Cardiac septum (tissue), 1 donor: ENCODE results near the gene DHFR. TPM values are rescaled to one million over a fixed set of nuclear protein-coding genes. Genes with fewer than 3 reads are reported as not detected.
A peak's percentile ranks its signal among the peaks of the same experiment; 100 is the strongest.
"Not testable (repeated sequence)": the region's sequence is repeated elsewhere in the genome, so short reads cannot be mapped to it uniquely, and the experiment has no call there.

Source experiments
- DNase-seq: peaks from one replicate; pipeline ENCODE4 v3.0.0-alpha.2; 2020; ENCODE audit warnings: low spot score
- intact Hi-C: fragments of 100-400 bp; cut with DNase I; formaldehyde crosslinking; loops from one replicate; pipeline ENCODE4 v1.14.0; 2022
- long read RNA-seq: library from polyadenylated mRNA; unstranded; transcript quantifications from one replicate; pipeline ENCODE4 v2.0.0, GENCODE V29; 2021
- total RNA-seq: library from RNA; stranded (reverse); fragmentation: NEBNext Ultra II Directional; extraction: Animal tissue kit (Norgen Biotek cat#: 25700); gene quantifications from one replicate; pipeline ENCODE4 v1.2.1, GENCODE V29; 2021
- donor health status: DM: no; HTN: no; CAD: no.

Gene DHFR
- 9.2 TPM for total RNA-seq
- long read RNA-seq, transcript DHFR-201 (6 exons, 3,917 nt), result major isoform, 7 of 9 reads
- long read RNA-seq, partial matches to known transcripts, result 0 of 9 reads
- long read RNA-seq, other reads (novel, unspliced or antisense), result 1 of 9 reads

- intact Hi-C loops, result loop anchor here (5.0 kb wide), 1 partner anchor 167 kb away; the partner anchor contains the start of gene FAM151B
- peak; percentile 93 for DNase-seq
Observed at GRCh38 chr5:80654391-80655230, at the start of gene DHFR, which contains the start of gene MSH3. Gene DHFR, minus strand, starts transcription at chr5:80654983. Its CDS starts 494 bp downstream, at chr5:80654489. Gene MSH3, plus strand, starts transcription at chr5:80654652. Its CDS starts 76 bp downstream, at chr5:80654728.

- DNase-seq, result no peak
- intact Hi-C loops, result loop anchor here (10.0 kb wide), 1 partner anchor 491 kb away; no protein-coding TSS in a partner anchor
Observed at GRCh38 chr5:80704221-80704620, 49.4 kb upstream of the DHFR start.

DNA sequence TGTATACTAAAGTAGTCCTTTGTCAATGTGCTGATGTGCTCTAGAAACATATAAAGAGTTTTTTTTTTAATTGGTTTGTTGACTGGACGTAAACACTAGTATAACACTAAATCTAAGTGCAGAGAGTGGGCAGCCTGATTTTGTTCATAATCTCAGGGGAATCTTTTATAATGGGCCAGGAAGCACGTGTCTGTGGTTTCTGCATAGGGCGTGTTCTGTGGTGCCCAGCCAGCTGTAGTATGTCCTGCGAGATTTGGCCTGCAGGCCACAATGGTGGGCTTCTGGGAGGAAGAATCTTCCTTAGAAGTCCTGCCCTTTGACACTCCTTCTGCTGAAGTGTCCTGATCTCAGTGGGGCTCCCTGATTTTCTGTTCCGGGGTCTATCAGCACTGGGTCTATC, 49.0 kb upstream of the DHFR start:
- no peak for DNase-seq
- intact Hi-C loops, result loop anchor here (10.0 kb wide), 1 partner anchor 491 kb away; no protein-coding TSS in a partner anchor

DNA sequence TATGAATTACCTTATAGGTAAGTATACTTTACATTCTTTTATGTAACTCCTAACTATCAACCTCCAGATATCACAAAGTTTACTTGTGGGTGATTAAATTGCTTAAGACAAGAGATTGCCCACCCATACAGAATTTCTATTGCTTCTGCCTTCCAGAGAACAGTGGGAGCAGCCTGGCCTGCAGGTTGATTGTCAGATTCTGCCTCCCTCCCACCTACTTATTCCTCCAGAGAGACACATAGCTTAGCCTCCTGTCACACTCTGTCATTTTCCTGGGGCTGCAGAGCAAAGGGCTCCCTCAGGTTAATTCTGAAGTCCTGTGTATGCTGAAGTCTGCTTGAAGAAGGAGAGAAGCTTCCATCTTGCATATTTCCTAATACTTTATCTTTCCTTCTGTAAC, 48.5 kb upstream of the DHFR start:
- DNase-seq, result no peak
- intact Hi-C loops, result loop anchor here (10.0 kb wide), 1 partner anchor 492 kb away; no protein-coding TSS in a partner anchor

- intact Hi-C loops, result loop anchor here (10.0 kb wide), 1 partner anchor 493 kb away; no protein-coding TSS in a partner anchor
- no peak for DNase-seq
Observed at GRCh38 chr5:80701597-80701996, 46.8 kb upstream of the DHFR start.

GRCh38 chr5:80698369-80698768, 43.6 kb upstream of the DHFR start:
- intact Hi-C loops, result no loop called here
- no peak for DNase-seq

GRCh38 chr5:80697100-80697499, 42.3 kb upstream of the DHFR start:
- DNase-seq, result no peak
- intact Hi-C loops, result no loop called here

DNA sequence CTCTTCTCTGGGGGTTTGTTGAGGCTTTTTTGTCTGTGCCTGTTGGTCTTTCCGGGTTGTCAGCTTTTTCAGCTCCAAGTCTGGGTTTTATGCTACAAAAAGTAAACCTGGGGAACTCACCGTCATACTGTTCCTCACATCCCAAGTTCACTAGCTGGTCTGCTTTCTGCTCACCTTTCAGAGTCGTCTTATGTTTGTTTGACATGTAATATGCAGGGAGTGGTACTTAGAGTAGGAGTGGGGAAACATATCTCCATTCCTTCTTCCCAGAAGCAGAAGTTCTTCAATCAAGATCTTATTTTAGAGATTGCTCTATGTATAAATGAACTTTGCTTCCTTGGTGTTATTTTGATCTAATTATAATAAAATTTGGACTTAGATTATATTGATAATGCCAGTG, 41.7 kb upstream of the DHFR start:
- DNase-seq, result no peak
- intact Hi-C loops, result no loop called here

GRCh38 chr5:80695666-80696065, 40.9 kb upstream of the DHFR start:
- intact Hi-C loops, result no loop called here
- DNase-seq, result no peak

- DNase-seq, result no peak
- intact Hi-C loops, result no loop called here
Observed at GRCh38 chr5:80689627-80690026, 34.8 kb upstream of the DHFR start.

- DNase-seq, result no peak
- intact Hi-C loops, result no loop called here
Observed at GRCh38 chr5:80688648-80689420, 34.1 kb upstream of the DHFR start.

DNA sequence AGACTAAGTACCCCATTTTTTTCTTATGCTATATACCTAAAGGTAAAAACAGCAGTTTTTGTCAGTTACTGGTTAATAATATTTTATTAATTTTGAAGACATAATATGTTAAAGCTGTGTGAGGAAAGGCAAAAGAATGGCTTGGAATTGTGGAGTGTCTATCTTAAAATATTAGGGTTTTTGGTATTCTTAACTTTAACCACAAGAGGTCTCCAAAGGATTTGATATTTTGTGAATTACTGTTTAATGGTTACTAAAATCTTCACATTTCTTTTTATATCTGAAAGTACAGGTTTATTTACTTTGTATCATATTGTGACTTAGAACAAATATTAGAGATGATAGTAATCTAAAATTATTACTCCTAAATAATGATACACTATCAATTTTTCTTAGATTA, 32.0 kb upstream of the DHFR start:
- DNase-seq, result no peak
- intact Hi-C loops, result no loop called here

DNA sequence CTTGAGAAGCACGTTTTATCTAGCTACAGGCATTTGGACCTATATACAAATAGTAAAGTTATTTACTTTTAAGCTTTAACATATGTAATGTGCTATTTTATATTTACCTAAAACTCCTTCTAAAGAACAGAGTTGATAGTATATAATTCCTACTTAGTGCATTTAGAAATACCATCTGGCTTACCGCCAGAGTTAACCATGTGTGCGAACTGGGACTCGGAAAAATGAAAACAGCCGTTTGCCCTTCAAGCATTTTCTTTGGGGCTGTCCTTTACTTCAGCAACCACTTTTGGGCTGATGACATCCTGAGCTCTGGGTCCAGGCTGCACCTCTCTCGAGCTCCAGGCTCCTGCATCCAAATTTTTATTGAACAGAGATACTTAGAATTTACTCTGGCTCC, 21.9 kb upstream of the DHFR start:
- DNase-seq, result no peak
- intact Hi-C loops, result no loop called here

DNA sequence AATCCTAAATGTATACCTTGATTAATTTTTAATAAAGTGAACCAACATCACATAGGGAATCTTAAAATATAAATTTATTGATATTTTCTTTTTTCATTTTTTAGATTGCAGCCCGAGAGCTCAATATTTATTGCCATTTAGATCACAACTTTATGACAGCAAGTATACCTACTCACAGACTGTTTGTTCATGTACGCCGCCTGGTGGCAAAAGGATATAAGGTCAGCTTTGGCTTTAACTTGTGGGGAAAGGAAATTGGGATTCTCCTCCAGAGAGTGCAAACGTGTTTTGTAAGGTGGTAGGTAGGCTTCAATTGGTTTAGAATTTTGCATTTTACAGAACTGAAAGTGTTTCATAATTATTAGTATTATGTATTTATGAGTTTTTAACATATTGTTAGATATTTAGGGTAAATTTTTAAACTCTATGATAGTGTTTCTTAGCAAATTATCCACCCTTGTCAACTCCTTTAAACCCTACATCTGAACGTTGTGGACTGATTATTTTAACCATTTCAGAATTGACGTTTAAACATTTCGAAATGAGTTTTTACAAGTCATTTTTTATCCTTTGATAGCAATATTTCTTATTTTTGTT, 17.5 kb upstream of the DHFR start:
- intact Hi-C loops, result loop anchor here (5.0 kb wide), 1 partner anchor 185 kb away; the partner anchor contains the start of gene FAM151B
- no peak for DNase-seq

- intact Hi-C loops, result no loop called here
- no peak for DNase-seq
Observed at GRCh38 chr5:80668016-80668969, 13.5 kb upstream of the DHFR start.

DNA sequence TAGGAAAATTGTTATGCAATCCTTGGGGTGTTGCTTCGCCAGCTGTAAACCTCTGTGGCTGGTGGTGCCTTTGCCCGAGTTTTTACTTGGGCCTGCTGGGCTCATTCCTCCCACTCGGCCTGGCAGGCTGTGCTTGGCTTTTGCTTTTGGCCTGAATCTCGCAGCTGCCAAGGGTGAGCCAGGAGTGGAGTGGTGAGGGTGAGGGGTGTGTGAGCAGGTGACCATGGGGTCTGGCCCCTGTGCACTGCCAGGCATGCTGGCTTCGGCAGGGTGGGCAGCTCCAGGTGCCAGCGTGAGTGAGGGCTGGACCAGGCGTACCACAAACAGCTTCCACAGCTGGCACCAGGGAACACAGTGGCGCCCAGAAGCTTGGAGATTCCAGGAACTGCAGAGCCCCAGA, 12.6 kb upstream of the DHFR start:
- DNase-seq, result no peak
- intact Hi-C loops, result no loop called here

GRCh38 chr5:80665057-80665456, 10.3 kb upstream of the DHFR start:
- DNase-seq, result no peak
- intact Hi-C loops, result no loop called here

DNA sequence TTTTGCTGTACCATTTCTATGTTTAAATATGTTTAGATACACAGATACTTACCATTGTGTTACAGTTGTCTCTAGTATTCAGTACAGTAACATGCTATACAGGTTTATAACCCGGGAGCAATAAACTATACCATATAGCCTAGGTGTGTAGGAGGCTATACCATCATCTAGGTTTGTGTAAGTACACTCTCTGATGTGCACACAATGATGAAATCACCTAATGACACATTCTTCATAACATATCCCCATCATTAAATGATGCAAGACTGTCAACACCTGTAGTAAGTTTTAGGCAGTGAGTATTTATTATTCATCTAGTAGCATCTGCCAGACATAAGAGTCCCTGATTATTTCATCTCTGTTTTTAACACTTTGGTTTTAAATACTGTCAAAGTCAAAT, 7.3 kb upstream of the DHFR start:
- intact Hi-C loops, result no loop called here
- DNase-seq, result no peak

GRCh38 chr5:80660661-80661060, 5.9 kb upstream of the DHFR start:
- DNase-seq, intact Hi-C loops: not testable (repeated sequence)
